Natural killer cell (primary cell): ENCODE results near the gene KSR2. TPM values are rescaled to one million over a fixed set of nuclear protein-coding genes. Genes with fewer than 3 reads are reported as not detected.

Experiments used
- ATAC-seq, 3 donors: fragments of 150-1000 bp in 2 of 3; fragments of 200-7000 bp in 1 of 3; cut with Tn5 transposase; 1 replicate in 1 of 3; 2 replicates in 2 of 3; pipeline ENCODE4 v1.10.0; 2021; ENCODE audit warnings: mild to moderate bottlenecking in 2 of 3, moderate library complexity in 2 of 3
- DNase-seq, 2 donors: peaks; one replicate each; pipeline versions ENCODE4 v3.0.0 to v3.0.0-alpha.2; 2013 to 2021; ENCODE audit warnings: mixed read lengths in 1 of 2
- H3K27ac ChIP-seq: one replicate; pipeline ENCODE4 v1.5.1; 2013; ENCODE audit warnings: mild to moderate bottlenecking, low read length
- H3K27me3 ChIP-seq: one replicate; pipeline ENCODE4 v1.6.1; 2013; ENCODE audit warnings: low read length; ENCODE audit not compliant: control insufficient read depth, insufficient read depth
- H3K36me3 ChIP-seq: one replicate; pipeline ENCODE4 v1.6.1; 2013; ENCODE audit warnings: low read length; ENCODE audit not compliant: control insufficient read depth, insufficient read depth
- H3K4me1 ChIP-seq: one replicate; pipeline ENCODE4 v1.6.1; 2013; ENCODE audit warnings: low read length; ENCODE audit not compliant: control insufficient read depth, insufficient read depth
- H3K4me3 ChIP-seq: one replicate; pipeline ENCODE4 v1.5.1; 2013; ENCODE audit warnings: low read length
- H3K9me3 ChIP-seq: one replicate; pipeline ENCODE4 v1.6.1; 2013; ENCODE audit warnings: low read length; ENCODE audit not compliant: control insufficient read depth, insufficient read depth
- H3K27ac Mint-ChIP-seq, 2 donors: one replicate each; pipeline ENCODE4 v1.8.0; 2022; ENCODE audit warnings: mild to moderate bottlenecking in 2 of 2, mixed read lengths in 2 of 2, moderate library complexity in 1 of 2
- H3K27me3 Mint-ChIP-seq, 2 donors: one replicate each; pipeline ENCODE4 v1.8.0; 2022; ENCODE audit warnings: low read depth in 2 of 2, mixed read lengths in 2 of 2
- H3K36me3 Mint-ChIP-seq: one replicate; pipeline ENCODE4 v1.8.0; 2022; ENCODE audit warnings: mixed read lengths
- H3K4me1 Mint-ChIP-seq, 2 donors: one replicate each; pipeline ENCODE4 v1.8.0; 2022; ENCODE audit warnings: mixed read lengths in 2 of 2
- H3K4me3 Mint-ChIP-seq: one replicate; pipeline ENCODE4 v1.8.0; 2022; ENCODE audit warnings: mild to moderate bottlenecking, moderate library complexity, mixed read lengths
- H3K9me3 Mint-ChIP-seq, 2 donors: one replicate each; pipeline ENCODE4 v1.8.0; 2022; ENCODE audit warnings: mixed read lengths in 2 of 2
- CTCF ChIP-seq: fragments of 200-600 bp; IDR thresholded peaks from one replicate; pipeline ENCODE4 v1.8.0; 2022; ENCODE audit warnings: antibody characterized with exemption
- WGBS: methylation state at CpG from one replicate; pipeline ENCODE4 v1.1.7; 2013; ENCODE audit warnings: missing lambda C conversion rate; ENCODE audit not compliant: insufficient coverage; 5-methylcytosine and 5-hydroxymethylcytosine counted together
- intact Hi-C: fragments of 100-400 bp; cut with micrococcal nuclease; formaldehyde crosslinking; loops from one replicate; pipeline ENCODE4 v1.14.2; 2022
- total RNA-seq, 4 donors: library from RNA; stranded (reverse); fragments of 120-200 nt in 1 of 4; gene quantifications; one replicate each; pipeline versions ENCODE4 v1.2.3 to v1.2.4, GENCODE V29; 2013 to 2022

The KSR2 gene
- total RNA-seq, 3 donors from 2014 or later (not counting 1 experiment from before 2014, with no cell fraction given): not detected

- no peak for TF ChIP-seq CTCF
- Histone ChIP-seq H3K27ac (no peak overlapping the region), H3K9me3 (no peaks in the 10 kb centered on the region), H3K36me3 (no peaks in the 10 kb centered on the region), H3K4me3 (no peak overlapping the region), H3K4me1 (no peaks in the 10 kb centered on the region), H3K27me3 (no peaks in the 10 kb centered on the region)
- no peak overlapping the region for H3K27ac Mint-ChIP-seq
- H3K9me3 Mint-ChIP-seq: no peaks in the 10 kb centered on the region
- no peak overlapping the region for H3K4me3 Mint-ChIP-seq
- ATAC-seq: no peak
- DNase-seq: no peak
- intact Hi-C loops: no loop called here
- peaks cover 3 to 6% of the 10 kb centered on the region in 2 donors for H3K27me3 Mint-ChIP-seq
- H3K4me1 Mint-ChIP-seq: peaks cover 0 to 5% of the 10 kb centered on the region in 2 donors
- 70% methylated on average over 4 of the region's 5 CpGs for WGBS
- H3K36me3 Mint-ChIP-seq: no peaks in the 10 kb centered on the region
Measured at GRCh38 chr12:117774941-117775775, 193.6 kb downstream of the KSR2 start.

GRCh38 chr12:117768860-117769259 is 199.9 kb downstream of the KSR2 start:
- ATAC-seq: no peak
- Histone ChIP-seq H3K9me3 (no peaks in the 10 kb centered on the region), H3K4me3 (no peak overlapping the region), H3K4me1 (no peaks in the 10 kb centered on the region), H3K27ac (no peak overlapping the region), H3K27me3 (no peaks in the 10 kb centered on the region), H3K36me3 (no peaks in the 10 kb centered on the region)
- no peaks in the 10 kb centered on the region for H3K27me3 Mint-ChIP-seq
- no peak overlapping the region for H3K4me3 Mint-ChIP-seq
- TF ChIP-seq CTCF: no peak
- H3K27ac Mint-ChIP-seq: no peak overlapping the region
- no peak for DNase-seq
- H3K36me3 Mint-ChIP-seq: no peaks in the 10 kb centered on the region
- no peaks in the 10 kb centered on the region for H3K4me1 Mint-ChIP-seq
- 30% methylated on average over 3 of the region's 3 CpGs for WGBS
- intact Hi-C loops: no loop called here
- peaks cover 2 to 9% of the 10 kb centered on the region in 2 donors for H3K9me3 Mint-ChIP-seq

- Mint-ChIP-seq H3K36me3 (no peaks in the 10 kb centered on the region), H3K4me1 (no peaks in the 10 kb centered on the region), H3K27me3 (no peaks in the 10 kb centered on the region)
Measured at GRCh38 chr12:117766008-117766407, 202.8 kb downstream of the KSR2 start.

More at GRCh38 chr12:117766008-117766407, 202.8 kb downstream of the KSR2 start:
- no peaks in the 10 kb centered on the region for H3K27me3 ChIP-seq
- WGBS: 78% methylated on average over 1 of the region's 2 CpGs
- H3K27ac Mint-ChIP-seq: no peak overlapping the region
- no peak for ATAC-seq
- intact Hi-C loops: no loop called here
- peaks cover 2 to 9% of the 10 kb centered on the region in 2 donors for H3K9me3 Mint-ChIP-seq
- no peaks in the 10 kb centered on the region for H3K4me1 ChIP-seq
- H3K9me3 ChIP-seq: no peaks in the 10 kb centered on the region
- no peak overlapping the region for H3K4me3 ChIP-seq
- H3K27ac ChIP-seq: no peak overlapping the region
- DNase-seq: no peak
- no peaks in the 10 kb centered on the region for H3K36me3 ChIP-seq
- no peak overlapping the region for H3K4me3 Mint-ChIP-seq
- TF ChIP-seq CTCF: no peak
